NOMO-1 (cell line): ENCODE measurements around the gene GYPC.

Experiments used
- DNase-seq, 2 experiments: peaks; one replicate each; lab custom pipeline; 2025; ENCODE audit not compliant: unreplicated experiment in 2 of 2; lab: John Stamatoyannopoulos, UW

Gene GYPC

DNA sequence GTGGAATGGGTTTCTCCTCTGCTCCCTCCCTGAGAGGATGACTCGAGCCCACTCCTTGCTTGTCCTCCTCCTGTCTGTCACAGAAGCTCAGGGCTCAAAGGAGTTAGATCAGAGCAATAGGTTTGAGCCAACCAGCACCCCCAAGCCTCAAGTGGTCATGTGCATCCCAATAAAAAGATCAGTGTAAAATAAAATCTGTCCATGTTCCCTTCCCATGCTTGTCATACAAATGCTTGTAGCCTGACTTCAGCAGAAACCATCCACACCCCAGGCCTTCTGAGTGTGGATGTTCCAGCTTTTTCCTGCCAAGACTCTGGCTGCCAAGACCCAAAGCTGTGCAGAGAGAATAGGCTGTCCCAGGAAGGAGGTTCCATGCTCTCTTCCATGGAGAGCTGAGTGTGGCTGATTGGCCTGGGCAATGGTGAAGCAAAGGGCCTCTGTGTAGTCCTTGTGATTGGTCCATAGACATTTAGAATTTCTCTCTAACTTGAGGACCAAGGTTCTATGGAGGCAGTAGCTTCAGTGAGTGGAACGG is 67.4 kb downstream of the GYPC start:
- DNase-seq: no peak

DNA sequence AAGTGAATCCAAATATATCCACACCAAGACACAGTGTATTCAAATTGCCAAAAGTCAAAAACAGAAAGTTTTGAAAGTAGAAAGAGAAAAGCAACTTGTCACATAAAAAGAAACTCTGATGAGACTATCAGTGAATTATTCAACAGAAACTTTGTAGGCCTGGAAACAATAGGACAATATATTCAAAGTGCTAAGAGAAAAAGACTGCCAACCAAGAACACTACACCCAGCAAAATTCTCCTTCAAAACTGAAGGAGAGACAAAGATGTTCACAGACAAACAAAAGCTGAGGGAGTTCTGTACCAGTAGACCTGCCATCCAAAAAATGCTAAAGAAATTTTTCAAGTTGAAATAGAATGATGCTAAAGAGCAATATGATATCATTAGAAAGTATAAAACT is 69.6 kb downstream of the GYPC start:
- DNase-seq: no peak

DNA sequence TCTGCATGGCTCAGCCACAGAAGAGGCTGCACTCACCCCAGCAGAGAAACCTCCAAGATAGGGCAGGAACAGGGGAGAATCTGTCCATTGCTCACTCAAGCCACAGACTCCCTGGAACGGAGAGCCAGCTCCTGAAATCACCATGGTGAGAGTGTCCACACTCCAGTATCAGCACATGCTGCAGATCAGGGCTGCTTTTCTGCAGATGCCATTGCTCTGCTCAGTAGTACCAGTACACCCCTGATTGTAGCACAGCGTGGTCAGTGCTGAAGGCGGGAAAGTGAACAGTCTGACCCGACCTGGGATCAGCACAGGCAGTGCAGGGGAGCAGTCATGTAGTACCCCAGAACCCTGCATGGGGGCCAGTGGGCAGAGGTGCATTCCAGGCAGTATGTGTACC is 73.9 kb downstream of the GYPC start:
- no peak for DNase-seq

DNA sequence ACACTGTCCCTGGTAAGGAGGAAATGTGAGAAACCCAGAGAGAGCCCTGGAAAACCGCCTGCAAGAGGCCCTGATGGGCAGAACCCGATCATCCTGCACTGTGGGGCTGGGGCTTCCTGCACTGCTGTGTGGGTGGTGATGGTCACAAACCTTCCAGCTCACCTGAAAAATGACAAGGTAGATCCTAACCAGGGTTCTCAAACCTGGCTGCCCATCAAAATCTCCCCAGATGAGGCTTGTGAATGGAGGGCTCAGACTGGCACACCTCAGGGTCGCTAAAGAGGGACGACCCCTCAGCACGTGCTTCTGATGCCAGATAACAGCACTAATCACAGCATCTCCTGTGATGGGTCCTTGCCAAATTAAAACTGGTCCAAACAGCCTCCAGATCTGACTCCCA is 74.7 kb downstream of the GYPC start:
- no peak for DNase-seq

DNA sequence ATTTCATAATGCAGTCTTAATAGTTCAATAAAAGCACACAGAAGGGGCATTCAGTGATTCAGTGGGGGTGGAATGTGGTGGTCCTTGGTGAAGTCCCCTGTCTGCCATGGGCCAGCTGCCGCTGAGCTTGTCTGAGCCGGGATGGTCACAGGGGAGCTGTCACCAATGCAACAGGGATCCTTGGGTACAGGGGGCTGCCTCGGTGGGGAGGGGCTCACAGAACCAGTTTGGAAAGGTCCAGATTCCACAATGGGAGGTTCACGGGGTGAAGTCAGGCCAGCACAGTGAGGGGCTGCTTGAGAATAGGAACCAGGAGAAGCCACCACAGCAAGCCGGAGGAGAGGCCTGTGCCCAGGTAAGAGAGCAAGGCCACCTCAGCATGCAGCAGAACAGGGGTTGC is 75.4 kb downstream of the GYPC start:
- no peak for DNase-seq

DNA sequence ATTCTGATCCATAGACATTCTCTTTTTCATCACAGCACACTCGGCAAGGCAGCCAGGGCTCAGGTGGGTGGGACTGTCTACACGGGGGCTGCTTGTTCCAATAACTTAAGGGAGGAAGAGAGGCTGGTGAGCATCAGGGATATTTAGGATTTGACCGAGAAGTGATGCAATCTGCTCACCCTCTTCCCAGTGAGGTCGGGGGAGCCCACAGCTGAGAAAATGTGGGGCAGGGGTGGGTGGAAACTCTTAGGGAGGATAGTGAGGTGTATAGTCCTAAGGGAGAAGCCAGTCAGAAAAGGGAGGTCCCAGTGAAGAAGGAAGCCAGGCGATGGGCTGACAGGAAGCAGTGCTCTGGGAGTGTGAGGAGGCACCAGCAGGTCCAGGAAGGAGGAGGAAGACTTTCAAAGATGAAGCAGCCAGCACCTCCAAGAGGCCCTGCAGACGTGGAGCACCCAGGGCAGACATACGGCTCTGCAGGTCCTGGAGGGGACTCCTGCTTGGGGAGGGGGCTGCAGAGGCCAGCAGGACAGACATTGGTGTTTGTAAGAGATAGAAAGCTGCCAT is 76.8 kb downstream of the GYPC start:
- DNase-seq: no peak

DNA sequence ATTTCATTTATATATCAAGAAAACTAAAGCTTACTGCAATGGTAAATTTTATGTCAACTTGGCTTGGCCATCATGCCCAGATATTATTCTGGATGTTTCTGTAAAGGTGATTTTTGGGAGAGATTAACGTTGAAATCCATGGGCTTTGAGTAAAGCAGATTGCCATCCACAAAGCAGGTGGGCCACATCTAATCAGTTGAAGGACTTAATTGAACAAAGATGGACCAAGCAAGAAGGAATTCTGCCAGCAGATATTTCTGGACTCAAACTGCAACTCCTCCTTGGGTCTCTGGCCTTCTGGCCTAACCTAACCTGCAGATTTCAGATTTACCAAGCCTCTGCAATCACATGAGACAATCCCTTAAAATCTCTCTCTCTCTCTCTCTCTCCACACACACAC is 77.8 kb downstream of the GYPC start:
- no peak for DNase-seq

DNA sequence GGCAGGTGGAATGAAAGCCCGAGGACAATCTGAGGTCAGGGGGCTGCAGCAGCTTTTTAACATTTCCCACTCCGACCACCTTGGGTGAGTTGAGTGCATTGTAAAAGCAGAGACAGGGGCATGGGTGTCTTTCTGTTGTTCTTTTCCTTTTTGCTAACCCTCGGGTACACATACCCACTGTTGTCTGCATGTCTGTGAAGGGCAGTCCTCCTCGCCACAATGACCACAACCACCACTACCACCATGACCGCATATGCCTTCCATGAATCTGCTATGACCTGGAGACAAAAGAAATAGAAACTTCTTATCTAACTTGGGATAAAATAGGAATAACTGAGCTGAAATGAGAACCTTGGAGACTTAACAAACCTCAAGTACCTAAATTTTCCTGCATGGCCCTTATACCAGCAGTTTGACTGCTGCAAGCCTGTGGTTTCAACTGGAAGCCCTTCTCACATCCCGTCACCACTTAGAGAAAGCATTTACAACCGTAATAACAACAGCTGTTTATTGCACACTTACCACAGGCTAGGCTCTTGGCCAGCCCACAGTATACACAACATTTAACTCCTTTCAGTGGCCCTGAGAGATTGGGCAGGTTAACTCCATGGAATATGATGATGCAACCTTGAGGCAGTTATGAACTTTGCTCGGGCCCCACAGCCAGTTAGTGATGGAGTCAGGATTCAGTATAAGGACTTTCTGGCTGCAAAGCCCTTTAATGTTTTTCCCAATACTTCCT is 80.3 kb downstream of the GYPC start:
- DNase-seq: peak; percentile 4 to 12

DNA sequence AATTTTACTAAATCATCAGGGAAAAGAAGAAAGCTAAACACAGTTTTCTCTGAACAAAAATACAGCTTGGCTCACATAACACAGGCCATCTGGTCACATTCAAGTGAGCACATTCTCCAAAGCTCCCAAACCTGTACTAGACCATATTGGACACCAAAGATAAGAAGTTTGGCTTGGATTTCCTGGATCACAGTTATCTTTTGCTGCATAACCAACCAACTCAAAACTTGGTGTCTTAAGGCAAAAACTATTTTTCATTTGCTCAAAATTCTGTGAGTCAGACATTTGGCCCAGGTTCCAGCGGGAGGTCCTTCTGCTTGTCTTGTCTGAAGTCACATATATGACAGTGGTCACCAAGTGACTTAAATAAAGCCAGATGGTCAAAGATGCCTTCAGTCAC is 83.2 kb downstream of the GYPC start:
- no peak for DNase-seq

DNA sequence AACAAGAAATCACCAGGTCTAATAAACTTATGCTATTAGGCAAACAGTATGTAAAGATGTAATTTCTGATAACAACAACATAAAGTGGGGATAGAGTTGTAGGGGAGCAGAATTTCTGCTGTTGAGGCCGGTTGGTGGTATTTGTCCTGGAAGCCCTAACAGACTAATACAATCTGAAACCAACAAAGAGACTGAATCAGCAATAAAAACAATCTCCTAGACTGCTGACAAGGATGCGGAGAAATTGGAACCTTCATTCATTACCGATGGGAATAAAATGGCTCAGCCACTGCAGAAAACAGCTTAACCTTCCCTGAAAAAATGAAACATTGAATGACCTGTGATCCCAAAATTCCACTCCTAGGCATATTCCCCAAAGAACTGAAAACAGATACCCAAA is 88.7 kb downstream of the GYPC start:
- no peak for DNase-seq
